Stomach (tissue), 4 donors: Measurements from ENCODE around the gene CTSW.

Source experiments
- CTCF ChIP-seq, 7 experiments: fragments of 450-650 bp in 4 of 7; fragments of 200-600 bp in 3 of 7; sonication (generic) in 3 of 7; IDR thresholded peaks; one replicate each; pipeline ENCODE4 v1.5.1; 2016 to 2019; ENCODE audit warnings: antibody characterized with exemption in 7 of 7, control low read depth in 2 of 7, mild to moderate bottlenecking in 1 of 7
- POLR2AphosphoS5 ChIP-seq, 3 donors: sonication (generic); formaldehyde crosslinking; IDR thresholded peaks; one replicate each; pipeline ENCODE4 v1.6.1; 2016; ENCODE audit warnings: antibody characterized with exemption in 3 of 3

GRCh38 chr11:65898656-65899355 lies 19.2 kb downstream of the CTSW start:
- no peak for TF ChIP-seq CTCF (IDR thresholded peaks at IDR 0.05)
- no peak for TF ChIP-seq POLR2AphosphoS5 (IDR thresholded peaks at IDR 0.05)
